GM12892 (cell line): ENCODE results near the gene XCL2.

ENCODE experiments used
- POLR2A ChIP-seq: IDR thresholded peaks from 2 replicates; pipeline ENCODE4 v1.6.1; 2011; ENCODE audit warnings: low read depth, low read length, control low read depth
- POLR2AphosphoS5 ChIP-seq: IDR thresholded peaks from 2 replicates; pipeline ENCODE4 v1.6.1; 2011; ENCODE audit warnings: low read depth, low read length, control low read depth

DNA sequence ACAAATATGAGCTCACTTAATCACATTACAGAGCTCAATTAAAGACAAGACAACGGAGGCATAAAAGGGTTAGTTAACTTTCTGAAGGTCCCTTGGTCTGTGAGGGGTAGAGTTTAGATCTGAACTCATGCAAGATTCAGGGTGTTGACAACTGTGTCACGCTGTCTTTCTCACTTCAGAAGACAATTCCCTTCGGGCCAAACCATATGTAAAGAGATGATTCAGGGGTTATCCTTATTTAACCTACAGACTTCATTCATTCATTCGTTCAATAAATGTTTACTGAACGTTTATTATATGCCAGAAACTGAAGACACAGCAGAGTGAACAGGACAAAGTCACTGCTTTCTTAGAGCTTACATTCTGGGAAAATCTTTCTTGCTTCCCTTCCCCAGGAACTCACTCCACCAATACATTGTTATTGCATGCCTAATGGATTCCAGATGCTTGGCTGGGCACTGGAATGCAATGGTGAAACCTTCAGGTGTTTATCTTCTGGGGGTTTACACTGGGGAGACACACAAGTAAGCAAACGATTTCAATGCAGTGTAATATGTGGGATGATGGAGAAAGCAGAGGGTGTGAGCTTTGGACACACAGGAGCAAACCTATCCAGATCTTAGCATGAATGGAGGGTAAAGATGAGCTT lies 39.0 kb upstream of the XCL2 start:
- no peak for TF ChIP-seq POLR2A
- TF ChIP-seq POLR2AphosphoS5, result no peak
